GM12801 (cell line): ENCODE measurements around the gene TMEM89.

Source experiments
- TF ChIP-seq, protein P1 (sequence below): IDR thresholded peaks from one replicate; pipeline ENCODE4 v1.5.1; 2011; ENCODE audit warnings: control low read depth; ENCODE audit not compliant: insufficient read length; ENCODE audit errors: extremely low read depth

TMEM89 gene

DNA sequence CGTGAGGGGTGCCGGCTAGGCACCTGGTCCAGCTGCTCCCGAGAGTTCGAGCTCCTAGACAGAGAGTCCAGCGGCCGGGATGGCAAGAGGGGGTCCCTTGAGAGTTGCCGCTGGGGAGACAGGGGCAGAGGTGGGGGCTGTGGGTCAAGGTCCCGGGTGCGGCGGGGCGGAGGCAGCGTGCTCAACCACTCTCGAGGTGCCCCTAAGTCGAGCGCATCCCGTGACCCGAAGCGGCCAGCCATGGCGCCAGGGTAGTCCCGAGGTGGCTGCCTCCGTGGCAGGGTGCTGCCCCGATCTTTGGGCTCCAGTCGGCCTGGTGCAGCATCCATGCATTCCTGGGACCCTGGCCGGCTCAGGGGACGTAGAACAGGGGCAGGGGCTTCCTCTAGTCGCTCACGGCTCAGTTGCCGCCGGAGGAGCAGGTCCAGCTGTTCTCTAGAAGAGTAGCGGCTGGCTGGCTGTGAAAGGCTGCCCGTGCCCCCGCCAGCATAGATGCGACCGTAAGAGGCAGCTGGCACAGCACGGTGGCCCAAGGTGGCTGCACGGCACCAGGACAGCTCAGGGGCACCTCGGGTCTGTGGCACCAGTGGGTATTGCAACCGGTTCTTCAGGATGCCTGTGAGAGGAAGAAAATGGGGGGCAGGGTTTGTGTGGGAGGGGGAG, 18.5 kb upstream of the TMEM89 start:
- TF ChIP-seq, protein P1, sequence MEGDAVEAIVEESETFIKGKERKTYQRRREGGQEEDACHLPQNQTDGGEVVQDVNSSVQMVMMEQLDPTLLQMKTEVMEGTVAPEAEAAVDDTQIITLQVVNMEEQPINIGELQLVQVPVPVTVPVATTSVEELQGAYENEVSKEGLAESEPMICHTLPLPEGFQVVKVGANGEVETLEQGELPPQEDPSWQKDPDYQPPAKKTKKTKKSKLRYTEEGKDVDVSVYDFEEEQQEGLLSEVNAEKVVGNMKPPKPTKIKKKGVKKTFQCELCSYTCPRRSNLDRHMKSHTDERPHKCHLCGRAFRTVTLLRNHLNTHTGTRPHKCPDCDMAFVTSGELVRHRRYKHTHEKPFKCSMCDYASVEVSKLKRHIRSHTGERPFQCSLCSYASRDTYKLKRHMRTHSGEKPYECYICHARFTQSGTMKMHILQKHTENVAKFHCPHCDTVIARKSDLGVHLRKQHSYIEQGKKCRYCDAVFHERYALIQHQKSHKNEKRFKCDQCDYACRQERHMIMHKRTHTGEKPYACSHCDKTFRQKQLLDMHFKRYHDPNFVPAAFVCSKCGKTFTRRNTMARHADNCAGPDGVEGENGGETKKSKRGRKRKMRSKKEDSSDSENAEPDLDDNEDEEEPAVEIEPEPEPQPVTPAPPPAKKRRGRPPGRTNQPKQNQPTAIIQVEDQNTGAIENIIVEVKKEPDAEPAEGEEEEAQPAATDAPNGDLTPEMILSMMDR = no peak

DNA sequence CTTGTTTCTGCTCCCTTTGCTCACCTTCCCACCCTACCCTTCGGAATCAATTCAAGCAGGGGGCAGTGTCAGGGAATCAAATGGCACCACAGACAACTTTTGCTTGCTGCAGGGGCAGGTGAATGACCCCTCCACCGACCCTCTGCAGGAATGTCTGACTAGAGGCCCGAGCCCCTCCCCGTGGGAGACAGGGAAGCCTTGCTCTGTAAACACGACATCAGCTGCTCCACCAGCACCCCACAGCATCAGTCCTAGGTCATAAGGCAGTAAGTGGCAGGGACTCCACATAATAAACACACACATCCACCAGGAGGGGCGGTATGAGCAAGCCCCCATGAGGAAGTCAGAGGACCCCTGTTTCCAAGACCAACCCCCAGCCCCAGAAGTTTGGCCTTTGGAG, 15.7 kb upstream of the TMEM89 start:
- TF ChIP-seq, protein P1 = no peak

DNA sequence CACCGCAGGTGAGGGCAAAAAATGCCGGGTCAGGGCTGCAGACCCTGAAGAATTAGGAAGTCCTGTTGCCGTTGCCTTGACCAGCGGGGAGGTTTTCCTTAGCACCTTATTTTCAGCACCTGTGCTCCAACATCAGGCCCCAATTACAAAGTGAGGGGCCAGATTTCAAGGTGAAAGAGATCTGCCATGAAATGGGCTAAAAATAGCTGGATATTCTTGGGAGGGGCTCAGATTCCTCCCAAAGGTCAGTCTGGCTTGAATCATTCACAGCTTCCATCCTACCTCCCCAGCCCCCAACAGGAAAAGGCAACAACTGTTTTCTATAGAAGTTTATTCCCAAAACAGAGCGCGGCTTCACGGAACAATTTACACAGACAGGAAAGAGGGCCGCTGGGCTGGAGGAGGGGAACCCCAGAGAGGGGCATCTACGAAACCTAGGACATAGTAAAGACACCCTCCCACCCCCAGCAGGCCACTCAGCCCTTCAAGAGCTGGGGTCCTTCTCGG, 14.6 kb upstream of the TMEM89 start:
- TF ChIP-seq, protein P1 = no peak

DNA sequence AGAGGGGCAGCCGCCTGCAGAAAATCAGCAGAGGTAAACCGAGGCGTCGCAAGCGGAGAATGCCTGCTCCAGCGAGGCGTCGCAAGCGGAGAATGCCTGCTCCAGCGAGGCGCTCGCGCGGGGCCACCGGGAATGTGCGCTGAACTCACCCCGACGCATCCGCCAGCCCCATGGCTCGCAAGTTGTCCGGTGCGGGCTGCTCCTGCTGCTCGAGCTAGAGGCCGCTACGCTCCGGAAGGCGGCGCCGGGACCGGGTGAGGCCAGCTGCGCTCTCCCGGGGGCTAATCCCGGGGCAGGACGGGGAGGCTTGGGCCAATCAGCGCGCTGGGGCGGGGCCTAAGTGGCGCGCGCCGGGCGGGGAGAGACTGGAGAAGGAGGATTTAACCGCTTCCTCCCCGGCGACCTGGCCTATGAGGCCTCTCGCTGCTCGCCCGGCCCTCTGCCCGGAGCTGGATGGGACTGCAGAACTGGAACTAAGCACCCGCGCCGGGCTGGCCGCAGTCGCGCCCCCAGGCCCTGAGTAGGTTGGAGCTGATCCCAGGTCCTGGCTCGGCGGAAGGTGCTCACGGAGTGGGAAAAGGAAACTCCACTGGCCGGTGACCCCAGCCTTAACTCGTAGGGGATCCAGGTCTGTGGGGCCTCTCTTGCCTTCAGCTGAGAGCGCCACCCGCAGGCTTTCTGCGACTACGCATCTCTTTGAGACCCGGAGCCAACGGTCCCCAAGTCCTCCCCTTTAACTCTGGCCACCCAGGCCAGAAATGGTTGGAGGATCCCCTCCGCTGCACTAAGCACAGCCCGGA, 13.9 kb upstream of the TMEM89 start, which contains the start of gene SLC26A6:
Gene SLC26A6 (minus strand): TSS at position 240 of the 800 bp plus-strand sequence. CDS start 68 bp downstream, at position 172.
- TF ChIP-seq, protein P1 = no peak

DNA sequence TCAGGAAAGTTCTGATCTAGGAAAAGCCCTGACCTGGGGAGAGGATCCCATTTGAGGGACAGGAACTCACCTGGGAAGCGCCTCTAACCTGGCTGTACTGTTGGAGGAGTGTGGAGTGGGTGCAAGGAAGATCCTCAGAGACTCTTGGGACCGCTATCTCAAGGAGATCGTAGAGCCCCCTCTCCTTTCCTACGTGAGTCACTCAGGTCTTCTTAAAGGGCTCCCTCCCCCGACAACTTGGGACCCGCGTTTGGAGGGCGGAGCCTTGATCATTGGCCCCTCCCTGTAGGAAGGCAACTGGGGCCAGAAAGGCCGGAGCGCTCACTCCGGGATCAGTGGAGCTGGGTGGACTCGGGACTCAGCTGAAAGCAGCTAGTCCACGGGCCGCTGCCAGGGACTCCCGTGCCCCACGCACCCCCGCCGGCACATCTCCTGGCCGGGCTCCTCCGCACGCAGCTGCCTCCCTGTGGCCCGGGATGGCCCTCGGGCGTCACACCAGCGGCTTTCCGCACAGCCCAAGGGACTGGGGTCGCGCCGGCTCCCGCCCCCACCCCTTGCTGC, 13.2 kb upstream of the TMEM89 start:
- TF ChIP-seq, protein P1 = no peak

DNA sequence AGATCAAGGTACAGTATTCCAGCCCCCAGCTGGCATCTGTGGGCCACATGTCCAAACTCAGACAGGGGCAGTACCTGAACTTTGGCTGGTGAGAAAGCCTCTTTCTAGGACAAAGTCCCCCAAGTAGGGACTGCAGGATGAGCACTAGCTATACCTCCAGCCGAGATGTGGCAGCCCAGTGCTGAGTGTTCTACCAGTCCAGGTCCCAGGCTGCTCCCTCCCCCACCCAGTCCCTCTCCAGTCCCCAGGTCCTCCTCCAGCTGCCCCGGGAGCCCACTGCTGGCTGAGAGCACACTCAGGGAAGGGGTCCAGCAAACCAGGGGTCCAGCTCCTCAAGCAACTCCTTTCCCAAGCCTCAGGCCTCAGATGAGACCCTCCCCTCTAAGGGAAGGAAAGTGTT, 12.2 kb upstream of the TMEM89 start:
- TF ChIP-seq, protein P1 = no peak

DNA sequence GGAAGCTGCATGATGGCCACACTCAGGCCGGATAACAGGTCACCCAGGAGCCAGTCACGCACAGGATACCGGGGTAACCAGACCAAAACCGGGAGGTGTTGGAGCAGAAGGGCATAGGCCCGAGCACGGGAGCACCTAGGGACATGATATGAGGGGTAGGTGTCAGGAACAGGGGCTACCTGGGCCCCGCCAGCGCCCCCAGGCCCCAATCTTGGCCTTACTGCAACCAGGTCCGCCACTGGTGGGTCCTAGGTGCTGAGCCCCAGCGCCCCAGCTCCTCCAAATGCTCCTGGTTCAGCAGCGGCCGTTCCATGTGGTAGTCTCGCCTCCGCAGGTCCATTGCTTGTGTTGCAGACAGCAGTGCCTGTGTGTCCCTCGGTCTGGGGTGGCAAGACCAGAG, 11.7 kb upstream of the TMEM89 start:
- TF ChIP-seq, protein P1 = no peak
